ENCODE data around the gene FOXD3.

Gene FOXD3

GRCh38 chr1:63322114-63322943, at the start of gene FOXD3:
Gene FOXD3, plus strand, starts transcription at chr1:63322567. Its CDS starts 492 bp downstream, at chr1:63323059.
- no peak for DNase-seq

GRCh38 chr1:63272811-63273210, 49.6 kb upstream of the FOXD3 start:
- DNase-seq = no peak

GRCh38 chr1:63274371-63274770, 48.0 kb upstream of the FOXD3 start:
- DNase-seq = no peak

GRCh38 chr1:63274979-63275378, 47.4 kb upstream of the FOXD3 start:
- no peak for DNase-seq

- DNase-seq = no peak
Measured at GRCh38 chr1:63276624-63277023, 45.7 kb upstream of the FOXD3 start.

- no peak for DNase-seq
Measured at GRCh38 chr1:63277195-63278192, 44.9 kb upstream of the FOXD3 start.

GRCh38 chr1:63281753-63282152, 40.6 kb upstream of the FOXD3 start:
- DNase-seq = no peak

GRCh38 chr1:63289135-63289534, 33.2 kb upstream of the FOXD3 start:
- no peak for DNase-seq

GRCh38 chr1:63294803-63295594, 27.4 kb upstream of the FOXD3 start:
- no peak for DNase-seq

GRCh38 chr1:63304410-63304809, 18.0 kb upstream of the FOXD3 start:
- DNase-seq = no peak

GRCh38 chr1:63305043-63305442, 17.3 kb upstream of the FOXD3 start:
- DNase-seq = no peak

GRCh38 chr1:63307196-63307794, 15.1 kb upstream of the FOXD3 start:
- DNase-seq = no peak

- DNase-seq = no peak
Measured at GRCh38 chr1:63316598-63316983, 5.8 kb upstream of the FOXD3 start.

GRCh38 chr1:63316984-63317816, 5.2 kb upstream of the FOXD3 start:
- DNase-seq = no peak

GRCh38 chr1:63317817-63318152, 4.6 kb upstream of the FOXD3 start:
- no peak for DNase-seq

GRCh38 chr1:63318201-63318979, 4.0 kb upstream of the FOXD3 start:
- DNase-seq = no peak

- DNase-seq = no peak
Measured at GRCh38 chr1:63319046-63320021, 3.0 kb upstream of the FOXD3 start.

- DNase-seq = no peak
Measured at GRCh38 chr1:63320022-63320721, 2.2 kb upstream of the FOXD3 start.
